Lung (tissue), 12 donors: ENCODE measurements around the gene PAPSS1. TPM values are rescaled to one million over a fixed set of nuclear protein-coding genes. Genes with fewer than 3 reads are reported as not detected.

ENCODE experiments used
- ATAC-seq: fragments of 200-7000 bp; cut with Tn5 transposase; one replicate; pipeline ENCODE4 v1.9.1; 2020; ENCODE audit warnings: moderate number of reproducible peaks; ENCODE audit not compliant: insufficient read depth, low FRiP score
- DNase-seq, 3 donors: peaks; one replicate each; pipeline ENCODE4 v3.0.0-alpha.2; 2013 to 2017
- H3K27ac ChIP-seq, 2 donors: one replicate each; pipeline ENCODE4 v1.5.1; 2013; ENCODE audit warnings: mild to moderate bottlenecking in 2 of 2, moderate library complexity in 2 of 2, control low read depth in 1 of 2, inconsistent platforms in 1 of 2, low read depth in 1 of 2, low read length in 1 of 2
- H3K27me3 ChIP-seq, 3 donors: one replicate each; pipeline ENCODE4 v1.5.1; 2013; ENCODE audit warnings: low read length in 2 of 3; ENCODE audit not compliant: control insufficient read depth in 3 of 3, insufficient read depth in 3 of 3
- H3K36me3 ChIP-seq, 4 donors: one replicate each; pipeline ENCODE4 v1.5.1; 2013; ENCODE audit warnings: low read length in 4 of 4, mild to moderate bottlenecking in 1 of 4, moderate library complexity in 1 of 4; ENCODE audit not compliant: control insufficient read depth in 4 of 4, insufficient read depth in 4 of 4
- H3K4me1 ChIP-seq, 5 donors: one replicate each; pipeline ENCODE4 v1.5.1; 2013; ENCODE audit warnings: low read length in 5 of 5, mild to moderate bottlenecking in 2 of 5, moderate library complexity in 1 of 5; ENCODE audit not compliant: control insufficient read depth in 5 of 5, insufficient read depth in 5 of 5
- H3K4me3 ChIP-seq: one replicate; pipeline ENCODE4 v1.5.1; 2013; ENCODE audit warnings: mild to moderate bottlenecking, control low read depth, moderate library complexity
- H3K9ac ChIP-seq, 2 donors: one replicate each; pipeline ENCODE4 v1.5.1; 2013; ENCODE audit warnings: low read length in 2 of 2, control low read depth in 1 of 2; ENCODE audit not compliant: insufficient read depth in 1 of 2
- H3K9me3 ChIP-seq, 4 donors: one replicate each; pipeline ENCODE4 v1.5.1; 2013; ENCODE audit warnings: low read length in 3 of 4, mild to moderate bottlenecking in 1 of 4, moderate library complexity in 1 of 4; ENCODE audit not compliant: control insufficient read depth in 4 of 4, insufficient read depth in 3 of 4
- WGBS, 2 donors: extraction: QIAGEN DNeasy Blood & Tissue Kit; methylation state at CpG; one replicate each; pipeline ENCODE4 v1.1.7; 2013; 5-methylcytosine and 5-hydroxymethylcytosine counted together
- polyA plus RNA-seq, 2 donors: library from polyadenylated mRNA; stranded (reverse); fragments of 200-250 nt; gene quantifications; one replicate each; pipeline ENCODE4 v1.2.1, GENCODE V29; 2013
- total RNA-seq, 2 donors: library from RNA; depleted of rRNA in 1 of 2; stranded (reverse); fragments of >200 nt in 1 of 2; gene quantifications; one replicate each; pipeline ENCODE4 v1.2.1, GENCODE V29; 2014 to 2021
- TF ChIP-seq, protein P1 (sequence below): IDR thresholded peaks from 2 replicates; pipeline ENCODE4 v1.5.1; 2012; ENCODE audit warnings: mild to moderate bottlenecking; ENCODE audit errors: control extremely low read depth, extremely low read depth
- donor health status: control.
- donor health status: control.
- donor health status: Bipolar disorder and iron deficiency.
- donor health status: healthy.
- donor health status: DM: yes; HTN: yes; CAD: no.

The PAPSS1 gene
- total and polyA plus RNA-seq, 4 donors: 39.5 to 71.7 (median 55.3) TPM

GRCh38 chr4:107586371-107586770 is 133.7 kb downstream of the PAPSS1 start:
- Histone ChIP-seq H3K9ac (no peak overlapping the region), H3K4me1 (no peaks in the 10 kb centered on the region), H3K9me3 (peaks cover 0 to 15% (median 7%) of the 10 kb centered on the region in 4 donors), H3K27me3 (no peaks in the 10 kb centered on the region), H3K36me3 (no peaks in the 10 kb centered on the region), H3K4me3 (no peak overlapping the region), H3K27ac (no peak overlapping the region)
- DNase-seq: no peak
- WGBS, 2 donors: 61 to 82% methylated on average over 4 of the region's 4 CpGs
- no peak for ATAC-seq
- TF ChIP-seq, protein P1, sequence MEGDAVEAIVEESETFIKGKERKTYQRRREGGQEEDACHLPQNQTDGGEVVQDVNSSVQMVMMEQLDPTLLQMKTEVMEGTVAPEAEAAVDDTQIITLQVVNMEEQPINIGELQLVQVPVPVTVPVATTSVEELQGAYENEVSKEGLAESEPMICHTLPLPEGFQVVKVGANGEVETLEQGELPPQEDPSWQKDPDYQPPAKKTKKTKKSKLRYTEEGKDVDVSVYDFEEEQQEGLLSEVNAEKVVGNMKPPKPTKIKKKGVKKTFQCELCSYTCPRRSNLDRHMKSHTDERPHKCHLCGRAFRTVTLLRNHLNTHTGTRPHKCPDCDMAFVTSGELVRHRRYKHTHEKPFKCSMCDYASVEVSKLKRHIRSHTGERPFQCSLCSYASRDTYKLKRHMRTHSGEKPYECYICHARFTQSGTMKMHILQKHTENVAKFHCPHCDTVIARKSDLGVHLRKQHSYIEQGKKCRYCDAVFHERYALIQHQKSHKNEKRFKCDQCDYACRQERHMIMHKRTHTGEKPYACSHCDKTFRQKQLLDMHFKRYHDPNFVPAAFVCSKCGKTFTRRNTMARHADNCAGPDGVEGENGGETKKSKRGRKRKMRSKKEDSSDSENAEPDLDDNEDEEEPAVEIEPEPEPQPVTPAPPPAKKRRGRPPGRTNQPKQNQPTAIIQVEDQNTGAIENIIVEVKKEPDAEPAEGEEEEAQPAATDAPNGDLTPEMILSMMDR: no peak

DNA sequence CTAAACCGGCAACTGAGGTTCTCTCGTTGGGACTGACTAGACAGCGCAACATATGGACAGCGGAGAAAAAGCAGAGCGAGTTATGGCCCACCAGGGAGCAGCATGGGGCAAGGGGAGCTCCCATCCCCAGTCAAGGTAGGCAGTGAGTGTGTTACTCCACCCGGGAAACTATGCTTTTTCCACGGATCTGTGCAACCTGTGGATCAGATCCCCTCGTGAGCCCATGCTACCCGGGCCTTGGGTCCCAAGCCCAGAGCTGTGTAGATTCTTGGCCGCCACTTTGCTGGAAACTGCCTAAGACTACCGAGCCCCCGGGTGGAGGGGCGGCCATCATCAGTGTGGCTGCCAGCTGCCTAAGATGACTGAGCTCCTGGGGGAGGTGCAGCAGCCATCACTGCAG is 140.9 kb downstream of the PAPSS1 start:
- no peak overlapping the region for H3K27ac ChIP-seq
- H3K4me1 ChIP-seq: no peaks in the 10 kb centered on the region
- H3K36me3 ChIP-seq: no peaks in the 10 kb centered on the region
- ATAC-seq: no peak
- no peak overlapping the region for H3K9ac ChIP-seq
- H3K4me3 ChIP-seq: no peak overlapping the region
- WGBS, 2 donors: 94 to 95% methylated on average over 13 of the region's 13 CpGs
- H3K9me3 ChIP-seq: peaks cover 0 to 2% (median 0%) of the 10 kb centered on the region in 4 donors
- no peak for DNase-seq
- H3K27me3 ChIP-seq: no peaks in the 10 kb centered on the region
- TF ChIP-seq, protein P1: no peak

DNA sequence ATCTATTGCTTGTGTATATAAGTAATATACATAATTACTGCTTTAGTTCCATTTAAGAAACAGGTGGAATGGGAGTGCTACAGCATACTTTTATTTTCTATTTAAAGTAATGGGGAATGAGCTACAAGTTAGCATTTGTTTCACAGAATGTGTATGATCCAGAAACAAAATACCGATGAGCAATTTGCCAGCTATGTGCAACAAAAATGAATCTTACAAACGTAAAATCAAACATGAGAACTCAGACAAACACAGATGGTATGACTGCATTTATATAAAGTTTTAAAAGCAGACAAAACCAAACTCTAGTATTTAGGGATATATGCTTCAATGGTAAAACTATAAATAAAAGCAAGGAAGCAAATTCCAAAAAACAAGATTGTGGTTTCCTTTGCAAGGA is 141.7 kb downstream of the PAPSS1 start:
- TF ChIP-seq, protein P1: no peak
- Histone ChIP-seq H3K27ac (no peak overlapping the region), H3K27me3 (no peaks in the 10 kb centered on the region), H3K4me3 (no peak overlapping the region), H3K36me3 (no peaks in the 10 kb centered on the region), H3K9me3 (peaks cover 0 to 2% (median 0%) of the 10 kb centered on the region in 4 donors), H3K9ac (no peak overlapping the region), H3K4me1 (no peaks in the 10 kb centered on the region)
- ATAC-seq (no peak), DNase-seq (no peak)
- whole genome bisulfite sequencing, 2 donors: 87 to 89% methylated on average over 2 of the region's 2 CpGs

GRCh38 chr4:107577743-107578142 is 142.3 kb downstream of the PAPSS1 start:
- no peak overlapping the region for H3K9ac ChIP-seq
- H3K9me3 ChIP-seq: peaks cover 0 to 2% (median 0%) of the 10 kb centered on the region in 4 donors
- 83 to 91% methylated on average over 3 of the region's 3 CpGs for WGBS, 2 donors
- ATAC-seq (no peak), DNase-seq (no peak)
- TF ChIP-seq, protein P1: no peak
- no peaks in the 10 kb centered on the region for H3K4me1 ChIP-seq
- H3K36me3 ChIP-seq: no peaks in the 10 kb centered on the region
- H3K27me3 ChIP-seq: no peaks in the 10 kb centered on the region
- H3K27ac ChIP-seq: no peak overlapping the region
- no peak overlapping the region for H3K4me3 ChIP-seq
